ENCODE measurements around the gene GLT1D1. TPM values are rescaled to one million over a fixed set of nuclear protein-coding genes. Genes with fewer than 3 reads are reported as not detected.
A peak's percentile ranks its signal among the peaks of the same experiment; 100 is the strongest.
"Not testable (repeated sequence)": the region's sequence is repeated elsewhere in the genome, so short reads cannot be mapped to it uniquely, and the experiment has no call there.

The GLT1D1 gene
- total and polyA plus RNA-seq, 8 donors: 1.0 to 17.6 (median 2.6) TPM

DNA sequence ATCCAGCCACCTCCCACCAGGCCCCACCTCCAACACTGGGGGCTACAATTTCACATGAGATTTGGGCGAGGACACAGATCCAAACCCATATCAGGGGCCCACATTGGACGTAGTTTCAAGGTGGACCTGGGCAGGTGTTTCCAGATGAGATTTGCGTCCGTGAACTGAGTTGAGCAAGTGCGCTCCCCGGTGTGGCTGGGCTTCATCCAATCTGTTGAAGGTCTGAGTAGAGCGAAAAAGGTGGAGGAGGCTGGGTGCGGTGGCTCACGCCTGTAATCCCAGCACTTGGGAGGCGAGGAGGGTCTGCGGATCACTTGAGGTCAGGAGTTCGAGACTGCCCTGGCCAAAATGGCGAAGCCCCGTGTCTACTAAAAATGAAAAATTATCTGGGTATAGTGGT, 4.9 kb upstream of the GLT1D1 start:
- DNase-seq (no peak), ATAC-seq (no peak)
- no peak overlapping the region for H3K27ac ChIP-seq
- H3K4me1 ChIP-seq: peaks cover 0 to 4% of the 10 kb centered on the region in 2 donors
- intact Hi-C loops (cut with DNase I): no loop called here
- H3K4me3 ChIP-seq: no peak overlapping the region
- H3K36me3 ChIP-seq: no peaks in the 10 kb centered on the region
- TF ChIP-seq, protein P1, sequence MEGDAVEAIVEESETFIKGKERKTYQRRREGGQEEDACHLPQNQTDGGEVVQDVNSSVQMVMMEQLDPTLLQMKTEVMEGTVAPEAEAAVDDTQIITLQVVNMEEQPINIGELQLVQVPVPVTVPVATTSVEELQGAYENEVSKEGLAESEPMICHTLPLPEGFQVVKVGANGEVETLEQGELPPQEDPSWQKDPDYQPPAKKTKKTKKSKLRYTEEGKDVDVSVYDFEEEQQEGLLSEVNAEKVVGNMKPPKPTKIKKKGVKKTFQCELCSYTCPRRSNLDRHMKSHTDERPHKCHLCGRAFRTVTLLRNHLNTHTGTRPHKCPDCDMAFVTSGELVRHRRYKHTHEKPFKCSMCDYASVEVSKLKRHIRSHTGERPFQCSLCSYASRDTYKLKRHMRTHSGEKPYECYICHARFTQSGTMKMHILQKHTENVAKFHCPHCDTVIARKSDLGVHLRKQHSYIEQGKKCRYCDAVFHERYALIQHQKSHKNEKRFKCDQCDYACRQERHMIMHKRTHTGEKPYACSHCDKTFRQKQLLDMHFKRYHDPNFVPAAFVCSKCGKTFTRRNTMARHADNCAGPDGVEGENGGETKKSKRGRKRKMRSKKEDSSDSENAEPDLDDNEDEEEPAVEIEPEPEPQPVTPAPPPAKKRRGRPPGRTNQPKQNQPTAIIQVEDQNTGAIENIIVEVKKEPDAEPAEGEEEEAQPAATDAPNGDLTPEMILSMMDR (IDR thresholded peaks at IDR 0.05): no peak
- H3K9me3 ChIP-seq: no peaks in the 10 kb centered on the region
- H3K27me3 ChIP-seq: peaks cover 0 to 29% of the 10 kb centered on the region in 2 donors

- H3K4me1 ChIP-seq; intact Hi-C loops (cut with DNase I); H3K9me3 ChIP-seq; H3K27ac ChIP-seq; H3K4me3 ChIP-seq; ATAC-seq; DNase-seq; H3K36me3 ChIP-seq: not testable (repeated sequence)
- H3K27me3 ChIP-seq: peaks cover 6 to 42% of the 10 kb centered on the region in 2 donors
Measured at GRCh38 chr12:128849806-128850205, 3.5 kb upstream of the GLT1D1 start.

- no peaks in the 10 kb centered on the region for H3K4me1 ChIP-seq
- H3K9me3 ChIP-seq: no peaks in the 10 kb centered on the region
- no peaks in the 10 kb centered on the region for H3K36me3 ChIP-seq
- no peak overlapping the region for H3K27ac ChIP-seq
- no peak for DNase-seq
- H3K27me3 ChIP-seq: peaks cover 6 to 48% of the 10 kb centered on the region in 2 donors
- no peak for ATAC-seq
- intact Hi-C loops (cut with DNase I): no loop called here
- H3K4me3 ChIP-seq: no peak overlapping the region
- TF ChIP-seq, protein P1 (IDR thresholded peaks at IDR 0.05): no peak
Measured at GRCh38 chr12:128850400-128850799, 2.9 kb upstream of the GLT1D1 start.

DNA sequence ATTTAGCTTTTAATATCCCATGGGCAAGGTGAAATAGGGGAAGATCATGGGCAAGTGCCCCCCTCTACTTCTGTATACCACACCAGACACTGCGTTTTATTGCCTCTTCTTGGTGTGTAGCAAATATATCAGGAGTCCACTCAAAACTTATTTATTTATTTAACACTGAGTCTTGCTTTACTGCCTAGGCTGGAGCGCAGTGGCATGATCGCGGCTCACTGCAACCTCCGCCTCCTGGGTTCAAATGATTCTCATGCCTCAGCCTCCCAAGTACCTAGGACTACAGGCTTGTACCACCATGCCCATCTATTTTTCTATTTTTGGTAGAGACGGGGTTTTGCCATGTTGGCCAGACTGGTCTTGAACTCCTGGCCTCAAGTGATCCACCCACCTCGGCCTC, 1.8 kb upstream of the GLT1D1 start:
- H3K4me1 ChIP-seq; ATAC-seq; DNase-seq; intact Hi-C loops (cut with DNase I); H3K4me3 ChIP-seq; H3K9me3 ChIP-seq; H3K36me3 ChIP-seq: not testable (repeated sequence)
- peak overlapping the region in 1 of 2 donors; percentile 93 for H3K27ac ChIP-seq
- H3K27me3 ChIP-seq: peaks cover 6 to 49% of the 10 kb centered on the region in 2 donors

DNA sequence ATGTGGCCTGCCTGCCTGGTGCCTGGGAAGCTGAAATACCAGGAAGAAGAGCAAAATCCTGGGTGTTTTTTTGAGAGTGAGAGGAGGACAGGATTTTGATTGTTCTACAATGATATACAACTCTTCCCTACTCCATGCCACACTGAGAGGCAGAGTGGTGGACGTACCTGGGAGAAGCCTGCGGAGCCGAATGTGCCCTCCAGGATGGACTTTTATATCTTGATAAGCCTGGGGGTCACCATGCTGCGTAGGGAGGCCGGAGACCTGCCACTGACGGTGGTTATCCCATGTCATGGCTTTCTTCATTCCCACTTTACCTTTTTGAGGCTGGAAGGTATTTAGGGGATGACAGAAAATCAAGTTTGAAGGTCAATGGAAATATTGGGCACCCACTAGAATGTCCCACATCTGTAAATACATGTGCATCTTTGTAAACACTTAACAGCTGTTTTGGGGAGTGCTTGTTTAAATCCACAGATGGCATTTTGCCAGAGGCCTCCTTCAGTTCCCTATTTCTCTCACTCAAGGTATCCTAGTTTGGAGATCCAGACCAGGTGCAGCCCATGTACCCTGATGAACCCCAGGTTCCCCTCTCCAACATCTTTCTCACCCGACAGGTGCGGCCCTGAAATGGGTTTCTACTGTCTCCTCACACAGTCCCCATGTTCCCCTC, 1.1 kb upstream of the GLT1D1 start:
- Histone ChIP-seq H3K36me3 (no peaks in the 10 kb centered on the region), H3K27ac (peak overlapping the region in 1 of 2 donors; percentile 93), H3K9me3 (no peaks in the 10 kb centered on the region), H3K4me3 (peak overlapping the region in 1 of 2 donors; percentile 57), H3K4me1 (peaks cover 0 to 14% of the 10 kb centered on the region in 2 donors), H3K27me3 (peaks cover 6 to 53% of the 10 kb centered on the region in 2 donors)
- DNase-seq (no peak), ATAC-seq (no peak)
- intact Hi-C loops (cut with DNase I): no loop called here
- TF ChIP-seq, protein P1 (IDR thresholded peaks at IDR 0.05): no peak

DNA sequence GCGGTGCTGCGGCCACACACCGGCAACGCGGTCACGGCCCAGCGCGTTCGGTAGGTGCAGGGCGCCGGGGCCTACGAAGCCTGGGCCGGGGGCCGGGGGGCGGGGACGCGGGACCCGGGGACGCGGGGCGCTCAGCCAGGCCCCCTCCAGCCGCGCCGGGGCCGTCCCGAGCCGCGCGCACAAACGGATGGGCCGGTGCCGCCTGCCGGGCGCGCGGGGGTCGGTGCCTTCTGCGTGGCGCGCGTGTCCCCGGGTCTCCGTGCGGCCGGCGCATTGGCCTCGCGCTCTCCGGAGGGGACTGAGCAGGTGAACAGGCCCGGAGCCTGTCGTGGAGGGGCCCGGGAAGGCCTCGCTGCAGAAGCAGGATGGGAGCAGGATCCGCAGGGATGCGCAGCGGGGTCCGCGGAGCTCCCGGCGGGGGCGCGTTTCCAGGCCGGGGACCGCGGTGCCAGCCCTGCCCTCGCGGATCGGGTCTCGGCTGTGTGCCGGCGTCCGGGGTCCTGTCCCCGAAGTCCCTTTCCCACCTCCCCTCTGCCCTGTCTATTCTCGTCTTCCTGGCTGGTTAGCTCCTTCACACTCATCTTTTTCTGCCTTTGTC, 421 bp downstream of the GLT1D1 start:
- DNase-seq: peak in 2 of 4 donors; percentile 4 to 83
- H3K27ac ChIP-seq: peak overlapping the region in 1 of 2 donors; percentile 93
- H3K4me1 ChIP-seq: peaks cover 0 to 24% of the 10 kb centered on the region in 2 donors
- no peaks in the 10 kb centered on the region for H3K36me3 ChIP-seq
- ATAC-seq: no peak
- peak overlapping the region in 1 of 2 donors; percentile 57 for H3K4me3 ChIP-seq
- intact Hi-C loops (cut with DNase I): no loop called here
- H3K27me3 ChIP-seq: peaks cover 6 to 53% of the 10 kb centered on the region in 2 donors
- TF ChIP-seq, protein P1 (IDR thresholded peaks at IDR 0.05): no peak
- H3K9me3 ChIP-seq: no peaks in the 10 kb centered on the region
